Peyer's patch (tissue), 4 donors: ENCODE results near the gene P3H3. TPM values are rescaled to one million over a fixed set of nuclear protein-coding genes. Genes with fewer than 3 reads are reported as not detected.

ENCODE experiments used
- DNase-seq, 3 donors: peaks; one replicate each; pipeline ENCODE4 v3.0.0-alpha.2; 2017 to 2019
- H3K27ac ChIP-seq, 4 donors: fragments of 200-600 bp; sonication (generic); one replicate each; pipeline ENCODE4 v1.5.1; 2016 to 2019
- H3K27me3 ChIP-seq, 2 donors: fragments of 200-600 bp; sonication (generic); one replicate each; pipeline ENCODE4 v1.5.1; 2019
- H3K36me3 ChIP-seq, 3 donors: fragments of 200-600 bp; sonication (generic); one replicate each; pipeline ENCODE4 v1.5.1; 2016 to 2019
- H3K4me1 ChIP-seq, 4 donors: fragments of 200-600 bp; sonication (generic); one replicate each; pipeline ENCODE4 v1.5.1; 2016 to 2019
- H3K4me3 ChIP-seq, 4 donors: fragments of 200-600 bp; sonication (generic); 1 replicate in 3 of 4; 2 replicates in 1 of 4; pipeline ENCODE4 v1.5.1; 2016 to 2019; ENCODE audit warnings: mild to moderate bottlenecking in 1 of 4
- H3K9me3 ChIP-seq, 4 donors: fragments of 200-600 bp; sonication (generic); one replicate each; pipeline ENCODE4 v1.5.1; 2016 to 2019; ENCODE audit warnings: mild to moderate bottlenecking in 1 of 4
- POLR2A ChIP-seq, 2 donors: fragments of 450-650 bp; IDR thresholded peaks; one replicate each; pipeline ENCODE4 v1.5.1; 2017; ENCODE audit warnings: antibody characterized with exemption in 2 of 2, mild to moderate bottlenecking in 2 of 2, moderate library complexity in 2 of 2
- total RNA-seq, 4 donors: library from RNA; depleted of rRNA; stranded (reverse); fragments of >200 nt; gene quantifications; one replicate each; pipeline ENCODE4 v1.1.0, GENCODE V29; 2016
- TF ChIP-seq, protein P1 (sequence below), 6 experiments: fragments of 450-650 bp in 4 of 6; fragments of 200-600 bp in 2 of 6; sonication (generic) in 1 of 6; IDR thresholded peaks; one replicate each; pipeline ENCODE4 v1.5.1; 2017 to 2019; ENCODE audit warnings: antibody characterized with exemption in 6 of 6, mild to moderate bottlenecking in 3 of 6, moderate library complexity in 1 of 6

Gene P3H3
- total RNA-seq, 4 donors from 2014 or later, result 3.7 to 40.4 (median 8.7) TPM

DNA sequence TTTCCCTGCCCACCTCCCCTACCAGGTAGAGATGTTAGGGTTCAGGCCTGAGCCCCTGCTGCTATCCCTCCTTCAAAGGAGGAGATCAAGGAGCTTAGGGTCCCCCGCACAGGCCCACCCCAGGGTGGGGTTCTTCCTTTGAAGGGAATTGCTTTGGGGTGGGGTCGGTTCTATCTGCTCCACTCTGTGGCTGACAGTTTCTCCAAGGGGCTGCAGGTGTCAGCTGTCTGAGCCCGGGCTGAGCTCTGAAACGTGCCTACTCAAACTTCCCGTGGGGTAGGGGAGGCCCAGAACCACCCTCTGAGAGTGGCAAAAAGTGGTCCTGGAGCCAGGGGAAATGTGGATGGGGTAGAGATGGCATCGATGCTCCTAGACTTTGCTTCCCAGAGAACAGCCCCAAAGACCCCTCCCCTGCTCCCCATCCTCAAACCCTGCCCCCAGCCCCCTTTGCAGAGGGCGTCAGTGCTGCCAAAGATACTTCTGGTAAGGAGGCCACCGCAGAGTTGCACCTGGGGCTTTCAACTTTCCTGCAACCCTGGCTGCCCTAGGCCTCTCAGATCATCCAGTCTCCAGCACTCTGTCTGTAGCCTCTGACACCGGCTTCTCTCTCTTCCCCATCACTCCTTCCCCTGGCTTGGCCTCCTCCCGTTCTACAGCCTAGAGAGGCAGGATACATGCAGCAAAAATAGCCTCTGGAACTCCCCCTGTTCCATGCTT is 45.2 kb upstream of the P3H3 start:
- Histone ChIP-seq H3K27ac (no peak overlapping the region), H3K4me3 (no peak overlapping the region), H3K4me1 (peaks cover 0 to 20% (median 5%) of the 10 kb centered on the region in 4 donors), H3K27me3 (no peaks in the 10 kb centered on the region), H3K36me3 (no peaks in the 10 kb centered on the region), H3K9me3 (no peaks in the 10 kb centered on the region)
- TF ChIP-seq, protein P1, sequence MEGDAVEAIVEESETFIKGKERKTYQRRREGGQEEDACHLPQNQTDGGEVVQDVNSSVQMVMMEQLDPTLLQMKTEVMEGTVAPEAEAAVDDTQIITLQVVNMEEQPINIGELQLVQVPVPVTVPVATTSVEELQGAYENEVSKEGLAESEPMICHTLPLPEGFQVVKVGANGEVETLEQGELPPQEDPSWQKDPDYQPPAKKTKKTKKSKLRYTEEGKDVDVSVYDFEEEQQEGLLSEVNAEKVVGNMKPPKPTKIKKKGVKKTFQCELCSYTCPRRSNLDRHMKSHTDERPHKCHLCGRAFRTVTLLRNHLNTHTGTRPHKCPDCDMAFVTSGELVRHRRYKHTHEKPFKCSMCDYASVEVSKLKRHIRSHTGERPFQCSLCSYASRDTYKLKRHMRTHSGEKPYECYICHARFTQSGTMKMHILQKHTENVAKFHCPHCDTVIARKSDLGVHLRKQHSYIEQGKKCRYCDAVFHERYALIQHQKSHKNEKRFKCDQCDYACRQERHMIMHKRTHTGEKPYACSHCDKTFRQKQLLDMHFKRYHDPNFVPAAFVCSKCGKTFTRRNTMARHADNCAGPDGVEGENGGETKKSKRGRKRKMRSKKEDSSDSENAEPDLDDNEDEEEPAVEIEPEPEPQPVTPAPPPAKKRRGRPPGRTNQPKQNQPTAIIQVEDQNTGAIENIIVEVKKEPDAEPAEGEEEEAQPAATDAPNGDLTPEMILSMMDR (IDR thresholded peaks at IDR 0.05), result no peak
- TF ChIP-seq POLR2A (IDR thresholded peaks at IDR 0.05), result no peak
- DNase-seq, result no peak

DNA sequence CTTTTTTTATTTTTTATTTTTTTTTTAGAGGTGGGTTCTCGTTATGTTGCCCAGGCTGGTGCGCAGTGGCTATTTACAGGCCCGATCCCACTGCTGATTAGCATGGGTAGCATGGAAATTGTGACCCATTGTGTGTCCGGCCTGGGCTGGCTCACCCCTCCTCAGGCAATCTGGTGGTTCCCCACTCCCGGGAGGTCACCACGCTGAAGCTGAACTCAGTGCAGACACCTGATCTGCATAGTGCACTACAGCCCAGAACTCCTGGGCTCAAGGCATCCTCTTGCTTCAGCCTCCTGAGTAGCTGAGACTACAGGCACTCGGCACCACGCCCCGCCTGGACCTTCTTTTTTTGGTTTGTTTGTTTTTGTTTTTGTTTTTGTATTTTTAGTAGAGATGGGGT is 44.4 kb upstream of the P3H3 start:
- Histone ChIP-seq H3K36me3 (no peaks in the 10 kb centered on the region), H3K4me1 (peaks cover 0 to 14% (median 2%) of the 10 kb centered on the region in 4 donors), H3K27me3 (no peaks in the 10 kb centered on the region), H3K9me3 (no peaks in the 10 kb centered on the region), H3K4me3 (no peak overlapping the region), H3K27ac (no peak overlapping the region)
- DNase-seq, result no peak
- TF ChIP-seq, protein P1 (IDR thresholded peaks at IDR 0.05), result no peak
- no peak for TF ChIP-seq POLR2A (IDR thresholded peaks at IDR 0.05)

DNA sequence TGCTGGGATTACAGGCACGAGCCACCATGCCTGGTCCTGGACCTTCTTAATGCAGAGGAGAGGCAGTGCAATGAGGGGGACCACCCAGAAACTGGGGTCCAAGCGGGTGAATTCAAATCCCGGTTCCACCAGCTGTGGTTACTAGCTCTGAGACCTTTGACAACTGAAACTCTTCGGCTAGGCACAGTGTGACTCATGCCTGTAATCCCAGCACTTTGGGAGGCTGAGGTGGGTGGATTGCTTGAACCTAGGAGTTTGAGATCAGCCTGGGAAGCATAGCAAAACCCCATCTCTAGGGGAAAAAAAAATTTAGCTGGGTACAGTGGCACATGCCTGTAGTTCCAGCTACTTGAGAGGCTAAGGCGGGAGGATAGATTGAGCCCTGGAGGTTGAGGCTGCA is 43.9 kb upstream of the P3H3 start:
- no peak for TF ChIP-seq POLR2A (IDR thresholded peaks at IDR 0.05)
- TF ChIP-seq, protein P1 (IDR thresholded peaks at IDR 0.05), result no peak
- no peak for DNase-seq
- H3K36me3 ChIP-seq, result no peaks in the 10 kb centered on the region
- no peak overlapping the region for H3K27ac ChIP-seq
- H3K27me3 ChIP-seq, result no peaks in the 10 kb centered on the region
- H3K4me1 ChIP-seq, result peaks cover 0 to 10% (median under 1%) of the 10 kb centered on the region in 4 donors
- no peaks in the 10 kb centered on the region for H3K9me3 ChIP-seq
- H3K4me3 ChIP-seq, result no peak overlapping the region

DNA sequence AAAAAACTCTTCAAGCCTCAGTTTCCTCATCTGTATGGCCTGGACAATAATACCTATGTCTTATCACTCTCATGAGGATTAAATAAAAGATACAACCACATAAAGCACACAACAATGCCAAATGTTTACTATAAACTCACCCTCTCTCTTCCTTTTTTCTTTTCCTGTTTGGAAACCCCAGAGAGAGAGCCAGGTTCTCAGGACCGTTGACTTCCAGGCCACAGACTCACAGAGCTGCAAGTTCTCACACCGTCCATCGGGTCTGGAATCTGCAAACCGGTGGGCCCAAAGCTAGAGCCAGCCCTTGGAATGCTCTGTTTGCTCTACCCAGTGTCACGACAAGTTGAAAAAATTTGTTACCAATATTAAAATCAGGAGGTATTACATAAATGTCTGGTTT is 43.4 kb upstream of the P3H3 start:
- no peak for TF ChIP-seq POLR2A (IDR thresholded peaks at IDR 0.05)
- TF ChIP-seq, protein P1 (IDR thresholded peaks at IDR 0.05), result no peak
- no peak overlapping the region for H3K4me3 ChIP-seq

DNA sequence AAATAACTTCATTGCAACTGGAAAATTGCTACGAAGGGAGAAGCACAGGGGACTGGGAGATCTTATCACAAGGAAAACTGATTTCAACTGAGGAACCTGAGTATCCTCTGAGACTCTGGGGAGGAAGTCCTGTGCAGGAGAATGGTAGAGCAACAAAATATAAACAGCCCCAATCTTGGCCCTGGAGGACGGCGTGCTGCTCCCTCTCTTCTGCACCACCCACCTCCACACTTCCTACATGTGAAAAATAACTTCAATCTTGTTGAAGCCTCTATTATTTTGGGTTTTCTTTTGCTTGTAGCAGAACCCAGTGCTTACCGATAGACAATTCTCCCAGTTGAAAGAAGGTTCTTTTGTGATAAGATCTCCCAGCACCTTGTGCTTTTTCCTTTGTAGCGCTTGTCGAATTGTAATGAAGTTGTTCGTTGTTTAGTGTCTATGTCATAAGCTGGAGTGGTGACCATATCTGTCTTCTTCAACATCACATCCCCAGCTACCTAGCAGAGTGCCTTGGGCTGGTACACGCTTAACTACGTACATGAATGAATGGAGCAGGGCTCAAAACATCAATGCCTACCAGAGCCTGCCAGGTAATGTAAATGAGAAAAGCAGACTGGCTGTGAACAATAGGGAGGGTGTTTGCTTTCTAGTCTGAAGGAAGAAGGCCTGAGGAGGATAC is 41.7 kb upstream of the P3H3 start:
- no peak overlapping the region for H3K4me3 ChIP-seq
- TF ChIP-seq, protein P1 (IDR thresholded peaks at IDR 0.05), result no peak
- no peak for TF ChIP-seq POLR2A (IDR thresholded peaks at IDR 0.05)
- H3K27ac ChIP-seq, result peak overlapping the region in 2 of 4 donors; percentile 32 to 55
- H3K9me3 ChIP-seq, result no peaks in the 10 kb centered on the region
- DNase-seq, result no peak
- H3K36me3 ChIP-seq, result no peaks in the 10 kb centered on the region
- H3K27me3 ChIP-seq, result no peaks in the 10 kb centered on the region
- H3K4me1 ChIP-seq, result no peaks in the 10 kb centered on the region

More for the DNA sequence above, 43.4 kb upstream of the P3H3 start:
- Histone ChIP-seq H3K4me1 (peaks cover 0 to 7% (median 0%) of the 10 kb centered on the region in 4 donors), H3K27me3 (no peaks in the 10 kb centered on the region), H3K36me3 (no peaks in the 10 kb centered on the region), H3K27ac (no peak overlapping the region), H3K9me3 (no peaks in the 10 kb centered on the region)
- no peak for DNase-seq
